GM19324 (cell line): ENCODE data around the gene PLEKHF1.
"Not testable (repeated sequence)": the region's sequence is repeated elsewhere in the genome, so short reads cannot be mapped to it uniquely, and the experiment has no call there.

Source experiments
- ATAC-seq: cut with Tn5 transposase; IDR thresholded peaks from one replicate; pipeline ENCODE4 v1.9.1; 2021; ENCODE audit warnings: mild to moderate bottlenecking, moderate library complexity; ENCODE audit not compliant: unreplicated experiment, low FRiP score

Gene PLEKHF1, protein sequence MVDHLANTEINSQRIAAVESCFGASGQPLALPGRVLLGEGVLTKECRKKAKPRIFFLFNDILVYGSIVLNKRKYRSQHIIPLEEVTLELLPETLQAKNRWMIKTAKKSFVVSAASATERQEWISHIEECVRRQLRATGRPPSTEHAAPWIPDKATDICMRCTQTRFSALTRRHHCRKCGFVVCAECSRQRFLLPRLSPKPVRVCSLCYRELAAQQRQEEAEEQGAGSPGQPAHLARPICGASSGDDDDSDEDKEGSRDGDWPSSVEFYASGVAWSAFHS

DNA sequence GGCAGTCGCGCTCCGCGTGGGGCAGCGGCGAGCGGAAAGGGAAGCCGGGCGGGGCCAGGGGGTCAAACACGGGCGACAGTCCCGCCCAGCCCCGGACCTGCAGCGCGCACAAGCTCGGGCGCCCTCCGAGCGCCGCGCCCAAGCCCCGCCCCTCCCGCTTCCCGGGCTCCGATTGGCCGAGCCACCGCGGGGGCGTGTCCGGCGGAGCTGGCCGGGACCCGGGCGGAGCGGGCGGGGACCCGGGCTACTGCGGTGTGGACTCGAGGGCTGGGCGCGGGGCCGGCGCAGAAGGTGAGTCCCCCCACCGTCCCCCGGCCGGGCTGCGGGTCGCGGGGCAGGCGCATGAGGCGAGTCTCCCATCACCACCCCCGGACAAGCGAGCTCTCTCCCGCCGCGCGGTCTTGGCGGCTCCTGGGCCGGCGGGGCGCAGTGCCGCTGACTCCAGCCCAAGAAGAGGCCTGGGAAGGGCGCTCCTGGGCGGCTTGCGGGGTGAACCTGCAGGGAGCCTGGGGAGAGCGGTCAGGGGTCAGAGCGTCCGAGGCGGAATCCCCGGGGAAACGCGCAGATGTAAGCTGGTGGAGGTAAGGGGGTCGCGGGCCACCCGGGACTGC, at the start of gene PLEKHF1:
PLEKHF1 (plus strand) TSS at position 247 of the 611 bp plus-strand sequence. CDS start 8,379 bp downstream, outside the sequence.
- peak; percentile 94 for ATAC-seq

DNA sequence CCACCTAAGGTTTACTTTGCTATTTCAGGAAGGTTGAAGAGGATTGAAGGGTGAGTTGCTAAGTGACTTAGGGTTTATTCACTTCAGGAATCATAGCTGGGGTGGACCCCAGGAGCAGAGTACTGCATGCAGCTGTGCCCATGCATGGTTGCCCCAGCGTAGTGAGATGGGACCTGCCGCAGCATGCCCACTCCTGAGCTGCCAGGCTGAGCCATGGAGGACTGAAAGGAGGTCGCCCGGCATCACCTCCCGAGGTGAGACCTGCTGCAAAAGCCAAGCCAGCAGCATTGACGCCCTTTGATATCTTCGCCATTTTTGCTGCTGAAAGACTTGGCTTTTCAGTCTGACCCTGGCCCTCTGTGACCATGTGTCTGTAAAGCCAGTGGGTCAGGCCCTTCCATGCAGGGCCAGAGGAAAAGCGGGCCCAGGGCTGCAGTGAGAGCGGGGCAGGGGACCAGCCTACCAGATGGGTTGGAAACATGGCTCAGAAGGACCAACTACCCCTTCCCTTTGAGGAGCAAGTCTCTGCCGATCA, 49.3 kb upstream of the PLEKHF1 start:
- no peak for ATAC-seq

DNA sequence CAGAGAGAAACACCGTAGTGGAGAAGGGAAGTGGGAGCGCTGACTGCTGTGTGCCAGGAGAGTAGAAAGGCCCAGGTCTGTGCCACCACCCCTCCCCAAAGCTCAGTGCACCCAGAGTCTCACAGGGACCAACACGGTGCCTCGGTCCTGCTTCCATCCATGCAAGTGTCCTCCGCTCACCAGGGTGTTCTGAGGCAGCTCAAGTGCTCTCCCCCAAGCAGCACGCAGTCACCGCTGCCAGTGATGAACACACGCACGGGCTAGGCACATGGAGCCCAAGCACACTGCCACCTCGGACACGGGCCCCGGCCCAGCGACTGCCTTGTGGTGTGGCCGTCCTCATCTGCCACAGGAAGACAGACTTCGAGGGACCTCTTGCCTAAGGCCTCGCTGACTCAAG, 48.7 kb upstream of the PLEKHF1 start:
- no peak for ATAC-seq

DNA sequence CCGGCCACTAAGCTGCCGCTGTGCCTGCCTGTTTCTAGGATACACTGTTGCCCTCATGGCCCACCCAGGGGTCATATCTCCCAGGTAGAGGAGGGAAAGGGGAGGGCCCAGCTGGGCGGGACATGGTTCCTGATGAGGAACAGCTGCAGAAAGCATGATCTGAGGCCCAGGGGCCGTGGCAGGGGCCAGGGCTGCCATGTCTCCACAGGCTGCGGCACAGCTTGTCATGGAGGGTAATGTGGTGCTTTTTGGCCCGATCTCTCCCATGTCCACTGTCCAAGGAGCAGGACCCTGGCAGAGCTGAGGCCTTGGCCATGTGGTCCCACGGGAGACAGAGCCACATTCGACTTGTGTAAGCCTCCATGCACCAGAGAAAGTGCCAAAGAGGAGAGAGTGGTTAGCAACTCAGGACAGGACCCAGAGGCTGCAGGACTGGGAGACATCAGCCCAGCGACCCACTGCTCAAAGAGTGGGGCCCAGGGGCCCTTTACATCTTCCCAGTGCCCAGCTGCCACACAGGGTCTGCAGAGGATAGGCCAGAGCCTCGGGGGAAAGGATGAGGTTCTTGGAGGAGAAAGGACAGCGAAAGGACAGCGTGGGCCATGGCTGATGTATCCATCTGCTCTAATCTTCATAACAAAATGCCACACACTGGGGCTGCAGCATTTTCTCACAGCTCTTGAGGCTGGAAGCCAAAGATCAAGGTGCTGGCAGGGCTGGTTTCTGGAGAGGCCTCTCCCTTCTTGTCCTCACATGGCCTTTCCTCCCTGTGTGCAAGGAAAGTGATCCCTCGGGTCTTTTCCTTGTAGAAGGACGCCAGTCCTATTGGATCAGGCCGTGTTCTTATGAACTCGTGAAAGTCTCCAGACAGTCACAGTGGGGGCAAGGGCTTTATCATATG, 47.6 kb upstream of the PLEKHF1 start:
- ATAC-seq, result no peak

DNA sequence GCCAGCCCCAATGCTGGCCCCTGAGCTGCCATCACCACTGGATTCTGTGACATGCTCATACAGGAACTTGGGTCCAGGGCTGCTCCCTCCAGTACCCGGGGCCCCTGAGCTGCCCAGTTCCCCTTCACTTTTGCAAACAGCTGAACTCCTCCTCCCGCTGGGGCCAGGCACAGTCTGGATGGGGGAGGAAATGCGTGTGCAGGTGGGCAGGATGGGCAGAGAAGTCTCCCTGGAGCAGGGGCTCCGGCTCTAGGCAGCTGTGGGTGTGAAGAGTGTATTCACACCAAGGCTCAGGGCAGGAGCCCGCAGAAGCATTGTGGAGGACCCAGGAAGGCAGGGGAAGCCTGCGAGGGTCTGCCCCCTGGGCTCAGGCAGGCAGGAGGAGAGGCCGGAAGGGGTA, 46.8 kb upstream of the PLEKHF1 start:
- ATAC-seq, result no peak

DNA sequence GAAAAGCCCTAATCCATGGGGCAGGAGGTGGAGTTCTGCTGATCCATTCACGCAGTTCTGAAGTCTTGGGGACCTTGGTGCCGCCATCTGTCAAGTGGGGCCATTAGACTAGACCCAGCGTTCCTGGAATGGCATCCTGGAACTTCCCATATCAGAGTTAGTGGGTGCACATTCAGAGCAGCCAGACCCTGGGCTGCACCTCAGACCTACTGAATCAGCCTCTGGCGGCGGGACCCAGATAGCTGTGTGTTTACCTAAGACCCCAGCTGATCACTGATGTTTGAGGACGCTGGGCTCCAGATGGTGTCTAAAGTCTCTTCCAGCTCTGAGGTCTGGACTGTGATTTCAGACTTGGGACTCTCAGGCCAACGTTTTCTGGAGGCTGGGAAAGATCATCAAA, 46.4 kb upstream of the PLEKHF1 start:
- ATAC-seq, result no peak

DNA sequence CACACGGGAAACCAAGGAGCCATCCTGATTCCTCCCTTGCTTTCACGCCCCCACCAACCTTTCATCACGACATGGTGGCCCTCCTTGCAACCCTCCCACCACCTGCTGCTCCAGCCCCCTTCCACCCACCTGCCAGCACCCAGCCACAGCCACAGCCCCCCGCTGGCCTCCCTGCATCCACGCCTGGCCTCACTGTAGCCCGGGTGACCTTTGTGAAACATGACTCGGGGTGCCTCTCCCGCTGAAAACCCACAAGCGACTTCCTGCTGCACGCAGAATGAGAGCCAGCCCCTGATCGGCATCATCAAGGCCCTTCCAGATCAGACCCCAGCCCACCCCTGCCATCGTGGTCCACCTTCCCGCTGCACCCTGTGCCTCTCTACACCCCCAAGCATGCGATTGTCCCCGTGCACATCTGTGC, 44.3 kb upstream of the PLEKHF1 start:
- no peak for ATAC-seq

DNA sequence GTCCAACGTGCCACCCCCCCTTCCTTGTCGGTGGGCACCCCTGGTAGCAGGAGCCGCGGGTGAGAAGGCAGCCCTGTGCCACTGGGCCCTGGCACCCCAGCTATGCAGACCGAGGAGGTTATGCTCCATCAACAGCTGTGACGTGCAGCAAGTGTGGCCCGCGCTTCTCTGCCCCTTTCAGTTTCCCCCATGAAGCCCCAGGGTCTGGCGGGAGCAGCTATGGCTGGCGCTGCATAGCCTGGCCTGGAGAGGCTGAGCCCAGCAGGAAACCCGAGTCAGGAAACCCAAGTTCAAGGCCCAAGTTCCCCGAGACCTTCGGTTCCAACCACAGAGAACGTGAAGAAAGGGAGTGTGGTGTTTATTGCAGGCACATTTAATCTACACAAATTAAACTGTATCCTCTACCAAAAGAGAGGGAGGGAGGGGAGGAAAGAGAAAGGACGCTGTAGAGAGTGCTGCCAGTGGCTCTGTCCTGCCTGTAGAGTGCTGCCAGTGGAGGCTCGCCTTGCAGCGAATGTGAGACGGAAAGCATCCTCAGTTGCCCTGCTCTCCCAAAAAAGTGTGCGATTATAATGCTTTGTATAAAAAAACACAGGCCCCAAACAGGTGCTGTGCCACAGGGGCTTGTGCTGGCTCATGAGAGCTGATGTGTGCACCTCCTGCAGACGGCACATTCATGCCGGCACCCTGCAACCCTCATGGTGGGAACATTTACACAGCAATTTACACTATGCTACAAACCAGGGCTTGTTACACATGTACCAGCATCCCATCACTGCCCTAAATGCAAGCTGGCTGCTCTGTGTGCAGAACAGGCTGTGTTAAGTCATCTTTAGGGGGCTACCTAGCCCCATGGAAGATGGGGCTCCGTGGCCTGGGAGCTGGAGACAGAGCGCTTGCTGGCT, 42.8 kb upstream of the PLEKHF1 start:
- ATAC-seq, result peak; percentile 50

DNA sequence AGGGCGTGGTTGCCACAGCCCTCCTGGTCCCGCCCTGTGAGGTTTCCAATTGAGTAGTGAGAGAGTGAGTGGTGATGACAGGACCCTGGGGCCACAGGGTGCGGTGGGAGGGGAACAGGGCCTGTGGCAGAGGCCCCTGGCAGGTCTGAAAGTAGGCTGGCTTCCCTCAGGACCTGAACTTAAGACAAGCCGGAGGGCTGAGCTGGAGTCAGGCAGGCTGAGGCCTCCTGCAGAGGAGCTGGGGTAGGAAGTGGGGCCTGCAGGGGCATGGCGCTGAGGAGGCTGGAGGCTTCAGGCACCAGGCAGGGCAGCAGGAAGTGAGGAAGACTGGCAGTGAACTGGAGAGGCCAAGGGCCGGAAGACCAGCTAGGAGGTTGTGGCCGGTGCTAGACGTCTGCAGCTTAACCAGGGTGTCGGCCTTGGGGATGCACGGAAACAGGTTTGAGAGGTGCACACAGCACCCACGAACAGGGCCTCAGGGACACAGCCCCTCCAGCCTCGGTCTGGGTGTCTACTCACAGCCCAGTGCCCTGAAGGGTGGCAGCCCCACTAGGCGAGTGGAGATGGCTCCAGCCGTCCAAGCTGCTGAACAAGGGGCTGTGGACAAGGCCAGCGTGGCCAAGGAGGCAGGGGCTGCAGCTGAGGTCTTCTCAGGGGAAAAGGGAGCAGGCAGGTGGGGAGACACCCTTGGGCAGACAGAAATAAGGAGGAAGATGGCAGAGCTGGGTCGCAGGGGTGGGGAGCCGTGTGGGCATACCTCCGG, 41.4 kb upstream of the PLEKHF1 start:
- no peak for ATAC-seq

DNA sequence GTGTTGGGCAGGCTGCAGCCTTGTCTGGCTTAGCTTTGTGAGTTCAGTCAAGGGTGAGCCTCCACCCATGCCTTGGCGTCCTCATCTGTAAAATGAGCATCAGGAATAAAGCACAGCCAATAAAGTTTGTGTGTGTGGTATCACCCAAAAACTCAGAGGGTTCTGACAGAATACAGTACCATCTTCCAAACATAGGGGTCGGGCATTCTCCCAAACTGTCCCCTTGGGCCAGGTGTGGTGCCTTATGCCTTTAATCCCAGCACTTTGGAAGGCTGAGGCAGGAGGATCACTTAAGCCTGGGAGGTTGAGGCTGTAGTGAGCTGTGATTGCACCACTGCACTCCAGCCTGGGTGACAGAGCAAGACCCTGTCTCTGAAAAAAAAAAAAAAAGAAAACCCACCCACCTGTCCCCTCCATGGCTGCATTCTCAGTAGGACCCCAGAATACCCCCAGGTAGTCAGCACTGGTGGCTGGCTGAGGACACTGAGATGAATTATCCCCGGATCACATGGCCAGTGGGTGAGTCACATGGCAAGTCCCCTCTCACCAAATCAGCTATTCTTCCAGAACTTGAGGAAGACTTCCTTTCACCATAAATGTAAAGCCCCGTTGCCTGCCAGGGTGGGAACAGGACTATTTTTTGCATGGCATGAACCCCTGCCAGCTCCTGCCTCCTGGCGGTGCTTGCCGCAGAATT, 40.6 kb upstream of the PLEKHF1 start:
- no peak for ATAC-seq

DNA sequence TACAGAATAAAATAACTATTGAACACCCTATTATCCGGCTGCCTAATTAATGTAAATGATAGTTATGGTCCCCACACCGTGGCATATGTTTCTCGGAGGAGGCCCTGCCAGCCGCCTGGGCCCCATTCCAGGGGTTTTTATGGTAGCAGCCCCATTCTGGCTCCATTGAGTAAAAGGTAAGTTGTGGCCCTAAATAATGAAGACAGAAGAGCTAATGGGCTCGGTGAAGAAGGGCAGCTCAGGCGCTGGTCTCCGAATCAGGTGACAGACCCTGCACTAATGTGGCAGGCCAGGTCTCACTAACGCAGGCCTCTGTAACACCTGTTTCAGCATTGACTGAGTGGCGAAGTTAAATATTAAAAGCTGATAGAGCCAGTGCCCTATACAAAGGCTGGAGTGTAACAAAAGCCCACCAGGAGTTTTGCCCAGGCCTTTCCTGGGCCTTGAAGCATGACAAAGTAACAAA, 40.0 kb upstream of the PLEKHF1 start:
- ATAC-seq, result no peak

DNA sequence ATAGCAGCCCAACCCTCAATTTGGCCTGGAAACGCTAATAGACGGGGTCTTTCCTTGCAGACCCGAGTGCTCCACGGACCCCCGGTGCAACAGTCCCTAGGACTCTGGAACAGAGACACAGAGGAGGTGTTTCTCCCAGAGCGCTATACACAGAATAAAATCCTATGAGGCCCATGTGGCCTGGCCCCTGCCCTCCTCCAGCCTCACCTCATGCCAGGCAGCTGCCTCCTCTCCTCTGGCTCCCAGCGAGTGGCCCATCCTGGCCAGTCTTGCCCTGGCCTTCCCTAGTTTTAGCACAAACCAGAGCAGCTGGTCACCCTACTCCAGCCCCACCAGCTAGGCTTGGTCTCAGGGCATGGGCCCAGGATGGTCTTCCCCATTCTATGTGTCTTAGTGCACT, 38.9 kb upstream of the PLEKHF1 start:
- ATAC-seq, result no peak

DNA sequence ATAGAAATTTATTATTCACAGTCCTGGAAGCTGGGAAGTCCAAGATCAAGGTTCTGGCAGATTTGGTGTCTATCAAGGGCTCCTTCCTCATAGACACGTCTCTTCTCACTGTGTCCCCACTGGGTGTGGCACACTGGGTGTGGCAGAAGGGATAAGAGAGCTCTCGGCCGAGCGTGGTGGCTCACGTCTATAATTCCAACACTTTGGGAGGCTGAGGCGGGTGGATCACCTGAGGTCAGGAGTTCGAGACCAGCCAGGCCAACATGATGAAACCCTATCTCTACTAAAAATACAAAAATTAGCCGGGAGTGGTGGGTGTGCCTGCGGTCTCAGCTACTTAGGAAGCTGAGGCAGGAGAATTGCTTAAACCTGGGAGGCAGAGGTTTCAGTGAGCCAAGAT, 38.4 kb upstream of the PLEKHF1 start:
- not testable (repeated sequence) for ATAC-seq

DNA sequence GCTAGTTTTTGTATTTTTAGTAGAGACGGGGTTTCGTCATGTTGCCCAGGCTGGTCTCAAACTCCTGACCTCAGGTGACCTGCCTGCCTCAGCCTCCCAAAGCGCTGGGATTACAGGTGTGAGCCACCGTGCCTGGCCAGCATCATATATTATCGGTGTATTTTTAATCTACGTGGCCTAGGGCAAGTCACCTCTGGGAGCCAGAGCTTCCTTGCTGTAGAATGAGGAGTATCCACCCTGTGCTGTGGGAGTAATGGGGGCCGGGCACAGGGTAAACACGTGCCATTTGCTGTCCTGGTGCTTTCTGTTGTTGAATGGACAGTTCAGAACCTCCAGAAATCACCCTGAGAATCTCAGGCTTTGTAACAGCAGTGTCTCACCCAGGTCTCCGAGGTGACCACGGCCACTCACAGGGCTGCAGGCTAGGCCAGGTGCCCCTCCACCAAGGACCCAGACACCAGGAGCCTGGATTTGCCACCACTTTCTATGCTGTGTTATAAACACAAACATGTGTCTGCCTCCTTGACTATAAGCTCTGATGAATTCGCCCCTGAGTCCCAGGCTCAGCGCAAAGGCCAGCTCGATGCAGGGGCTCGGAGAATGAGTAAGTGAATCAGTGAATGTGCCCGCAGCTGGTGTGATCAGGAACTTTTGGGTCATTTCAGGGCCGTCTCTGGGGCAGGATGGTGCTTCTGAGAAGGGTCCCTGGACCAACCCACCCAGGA, 36.4 kb upstream of the PLEKHF1 start:
- ATAC-seq, result no peak

DNA sequence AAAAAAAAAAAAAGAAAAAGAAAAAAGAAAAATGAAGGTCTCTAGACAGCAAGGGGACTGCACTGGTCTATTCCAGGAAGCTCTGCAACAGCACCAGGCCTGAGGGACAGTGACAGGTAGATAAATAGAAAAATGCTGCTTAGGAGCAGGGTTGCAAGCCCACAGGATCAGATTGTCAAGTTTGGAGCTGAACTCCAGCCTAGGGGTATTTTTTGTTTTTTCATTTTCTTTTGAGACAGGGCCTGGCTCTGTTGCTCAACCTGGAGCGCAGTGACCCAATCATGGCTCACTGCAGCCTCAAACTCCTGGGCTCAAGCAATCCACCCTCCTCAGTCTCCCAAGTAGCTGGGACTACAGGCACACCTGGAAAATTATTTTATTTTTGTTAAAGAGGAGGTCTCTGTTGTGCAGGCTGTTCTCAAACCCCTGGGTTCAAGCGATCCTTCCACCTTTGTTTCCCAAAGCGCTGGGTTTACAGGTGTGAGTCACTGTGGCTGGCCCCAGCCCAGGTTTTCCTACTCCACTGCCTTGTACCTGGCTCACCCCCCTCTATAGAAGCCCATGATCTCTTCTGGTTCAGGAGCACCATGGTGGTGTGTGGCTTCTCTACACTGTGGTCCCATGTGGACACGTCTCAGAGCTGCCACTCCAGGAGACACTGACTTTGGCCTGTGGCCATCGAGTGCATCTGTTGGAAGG, 35.3 kb upstream of the PLEKHF1 start:
- ATAC-seq, result no peak

DNA sequence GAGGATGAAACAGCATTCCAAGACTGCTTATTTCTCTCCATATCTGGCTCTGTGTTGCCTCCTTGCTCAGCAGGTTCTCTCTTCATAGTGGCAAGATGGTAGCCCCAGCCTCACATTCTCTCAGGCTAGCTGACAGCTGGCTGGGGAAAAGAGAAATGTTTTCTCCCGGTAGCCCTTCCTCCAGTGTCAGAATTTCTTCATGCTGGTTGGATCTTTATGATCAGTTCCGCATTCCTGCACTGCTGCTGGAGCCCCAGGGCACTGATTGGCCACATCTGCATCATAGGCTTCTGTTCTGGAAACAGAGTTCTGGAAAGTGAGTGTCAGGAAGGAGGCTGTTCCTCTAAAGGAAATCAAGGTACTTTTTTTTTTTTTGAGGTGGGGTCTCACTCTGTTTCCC, 34.6 kb upstream of the PLEKHF1 start:
- ATAC-seq, result no peak

DNA sequence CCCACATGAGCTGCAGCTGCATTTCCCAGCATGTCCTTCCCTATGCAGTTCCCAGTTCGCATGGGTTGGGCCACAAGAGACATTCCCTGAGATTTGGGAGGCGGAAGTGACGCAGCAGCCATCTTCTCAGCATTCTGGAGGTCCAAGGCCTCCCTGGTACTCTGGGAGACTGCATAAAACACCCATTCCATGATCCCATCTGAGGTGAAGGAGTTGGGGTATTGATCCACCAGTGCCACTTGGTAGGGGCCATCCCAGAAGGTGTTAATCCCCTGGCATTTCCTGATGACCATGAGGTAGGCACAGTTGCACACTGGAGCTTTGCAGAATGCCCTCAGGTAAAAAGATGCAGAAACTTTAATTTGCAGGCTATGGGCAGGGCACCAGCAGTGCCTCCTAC, 33.8 kb upstream of the PLEKHF1 start:
- no peak for ATAC-seq
